22Rv1 (cell line): ENCODE results near the gene ITGAD.
"Not testable (repeated sequence)": the region's sequence is repeated elsewhere in the genome, so short reads cannot be mapped to it uniquely, and the experiment has no call there.

ENCODE experiments used
- H3K27ac ChIP-seq: fragments of 450-650 bp; 2 replicates; pipeline ENCODE4 v1.5.1; 2017
- ZFX ChIP-seq: fragments of 450-650 bp; IDR thresholded peaks from 2 replicates; pipeline ENCODE4 v1.6.1; 2017; ENCODE audit warnings: antibody characterized with exemption, borderline replicate concordance
- TF ChIP-seq, protein P1 (sequence below): fragments of 450-650 bp; IDR thresholded peaks from 2 replicates; pipeline ENCODE4 v1.5.1; 2017; ENCODE audit warnings: mild to moderate bottlenecking

ITGAD gene

DNA sequence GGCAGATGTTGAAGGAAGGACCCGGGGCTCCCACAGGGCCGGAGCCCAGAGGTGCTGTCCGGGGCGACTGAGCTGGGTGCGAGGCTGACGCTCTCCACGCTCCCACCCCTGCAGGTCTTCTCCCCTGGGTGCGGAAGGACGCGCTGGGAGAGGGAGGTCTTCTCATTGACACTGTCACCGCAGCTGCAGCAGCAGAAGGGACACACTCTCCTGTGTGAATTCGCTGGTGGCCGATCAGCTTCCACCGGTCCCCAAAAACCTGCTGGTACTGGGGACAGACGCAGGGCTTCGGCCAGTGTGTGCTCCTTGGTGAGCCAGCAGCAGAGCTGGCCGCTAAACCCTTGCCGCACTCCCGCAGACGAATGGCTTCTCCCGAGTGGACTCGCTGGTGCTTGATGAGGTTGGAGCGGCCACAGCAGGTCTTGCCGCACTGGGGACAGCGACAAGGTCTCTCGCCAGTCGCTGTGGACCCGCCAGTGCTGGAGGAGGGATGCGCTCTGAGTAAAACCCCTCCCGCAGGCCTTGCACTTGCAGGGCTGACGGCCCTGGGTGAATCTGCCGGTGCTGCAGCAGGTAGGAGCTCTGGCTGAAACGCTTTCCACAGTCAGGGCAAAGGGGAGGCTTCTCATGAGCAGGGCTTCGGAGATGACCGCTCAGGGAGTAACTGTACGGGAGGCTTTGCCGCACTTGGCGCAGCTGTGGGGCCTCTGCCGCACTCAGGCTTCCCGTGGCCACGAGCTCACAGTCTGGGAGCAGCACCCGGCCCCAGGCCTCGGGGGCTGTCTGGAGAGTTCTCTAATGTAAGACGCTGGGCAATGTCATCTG is 43.3 kb downstream of the ITGAD start:
- no peak overlapping the region for H3K27ac ChIP-seq
- TF ChIP-seq ZFX = no peak
- TF ChIP-seq, protein P1, sequence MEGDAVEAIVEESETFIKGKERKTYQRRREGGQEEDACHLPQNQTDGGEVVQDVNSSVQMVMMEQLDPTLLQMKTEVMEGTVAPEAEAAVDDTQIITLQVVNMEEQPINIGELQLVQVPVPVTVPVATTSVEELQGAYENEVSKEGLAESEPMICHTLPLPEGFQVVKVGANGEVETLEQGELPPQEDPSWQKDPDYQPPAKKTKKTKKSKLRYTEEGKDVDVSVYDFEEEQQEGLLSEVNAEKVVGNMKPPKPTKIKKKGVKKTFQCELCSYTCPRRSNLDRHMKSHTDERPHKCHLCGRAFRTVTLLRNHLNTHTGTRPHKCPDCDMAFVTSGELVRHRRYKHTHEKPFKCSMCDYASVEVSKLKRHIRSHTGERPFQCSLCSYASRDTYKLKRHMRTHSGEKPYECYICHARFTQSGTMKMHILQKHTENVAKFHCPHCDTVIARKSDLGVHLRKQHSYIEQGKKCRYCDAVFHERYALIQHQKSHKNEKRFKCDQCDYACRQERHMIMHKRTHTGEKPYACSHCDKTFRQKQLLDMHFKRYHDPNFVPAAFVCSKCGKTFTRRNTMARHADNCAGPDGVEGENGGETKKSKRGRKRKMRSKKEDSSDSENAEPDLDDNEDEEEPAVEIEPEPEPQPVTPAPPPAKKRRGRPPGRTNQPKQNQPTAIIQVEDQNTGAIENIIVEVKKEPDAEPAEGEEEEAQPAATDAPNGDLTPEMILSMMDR = no peak

DNA sequence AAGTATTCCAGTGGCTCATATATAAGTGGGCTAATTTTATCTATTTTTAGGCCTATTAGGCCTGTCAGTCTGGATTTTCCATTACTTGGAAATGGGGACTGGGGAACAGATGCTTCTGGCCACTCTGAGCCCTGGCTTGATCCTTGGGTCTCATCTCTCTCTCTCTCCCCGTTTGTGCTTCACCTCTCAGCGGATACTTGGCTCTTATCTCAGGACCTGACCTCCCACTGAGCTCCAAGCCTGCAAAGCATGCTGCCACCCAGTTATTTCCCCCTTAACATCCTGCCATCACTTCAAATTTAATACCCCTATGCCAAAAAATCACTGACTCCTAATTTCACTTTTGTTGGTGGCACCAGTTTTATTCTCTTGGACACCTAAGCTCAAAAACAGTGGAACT is 45.3 kb downstream of the ITGAD start:
- no peak for TF ChIP-seq ZFX

DNA sequence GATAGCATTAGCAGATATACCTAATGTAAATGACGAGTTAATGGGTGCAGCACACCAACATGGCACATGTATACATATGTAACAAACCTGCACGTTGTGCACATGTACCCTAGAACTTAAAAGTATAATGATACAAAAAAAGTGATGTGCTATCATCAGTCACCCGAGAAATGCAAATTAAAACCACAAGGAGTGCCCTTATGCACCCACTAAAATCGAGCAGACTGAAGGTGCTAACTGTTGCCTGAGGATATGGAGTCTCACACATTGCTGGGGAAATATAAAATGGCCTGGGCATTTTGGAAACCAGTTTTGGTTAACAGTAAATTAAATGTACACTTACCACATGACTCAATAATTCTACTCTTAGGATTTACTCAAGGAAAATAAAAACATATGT is 45.9 kb downstream of the ITGAD start:
- H3K27ac ChIP-seq = not testable (repeated sequence)

More for the DNA sequence above, 45.3 kb downstream of the ITGAD start:
- no peak overlapping the region for H3K27ac ChIP-seq

DNA sequence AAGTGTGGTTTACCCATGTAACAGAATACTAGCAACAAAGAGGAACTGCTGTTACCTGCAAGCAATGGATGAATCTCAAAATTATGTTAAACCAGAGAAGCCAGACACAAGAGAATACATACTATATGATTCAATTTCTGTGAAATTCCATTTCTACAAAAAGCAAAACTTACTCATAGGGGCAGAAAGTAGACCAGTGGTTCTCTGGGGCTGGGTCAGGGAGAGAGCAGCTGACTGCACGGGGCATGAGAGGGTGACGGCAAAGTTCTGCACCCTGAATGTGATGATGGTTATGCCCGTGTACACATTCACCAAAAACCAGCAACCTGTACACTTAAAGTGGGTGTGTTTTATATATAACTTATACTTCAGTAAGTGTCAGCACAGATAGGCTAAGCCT is 46.4 kb downstream of the ITGAD start:
- H3K27ac ChIP-seq = no peak overlapping the region
- TF ChIP-seq, protein P1 = no peak
- TF ChIP-seq ZFX = no peak

DNA sequence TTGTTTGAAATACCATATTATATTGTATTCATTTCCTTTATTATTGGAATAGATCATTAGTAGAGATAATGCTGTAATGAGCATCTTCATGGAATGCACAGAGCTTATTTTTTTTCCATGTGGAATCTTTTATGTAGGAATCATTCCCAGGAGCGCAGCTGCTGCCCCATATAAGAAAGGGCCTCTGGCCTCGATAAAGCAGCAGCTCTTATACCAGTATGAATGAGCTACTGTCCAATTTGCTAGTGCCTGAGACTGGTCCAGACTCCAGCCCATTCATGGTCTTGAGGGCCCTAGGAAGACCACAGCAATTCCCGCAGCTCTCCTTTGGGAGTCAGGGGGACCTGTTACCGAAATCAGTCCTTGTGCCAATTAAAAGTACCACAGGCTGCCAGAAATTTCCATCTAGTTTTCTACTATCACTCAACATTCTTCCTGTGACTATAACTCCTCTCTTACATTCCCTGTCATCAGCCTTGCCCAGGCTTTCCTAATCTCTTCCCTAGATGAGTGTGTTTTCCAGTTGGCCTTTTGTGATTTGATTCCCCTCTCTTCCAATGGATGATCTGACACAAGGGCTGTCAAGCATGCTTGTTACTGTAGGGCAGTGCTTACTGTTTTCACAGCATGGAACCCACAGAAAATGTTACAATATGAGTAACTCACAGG is 47.5 kb downstream of the ITGAD start:
- TF ChIP-seq ZFX = no peak
- TF ChIP-seq, protein P1 = no peak
- no peak overlapping the region for H3K27ac ChIP-seq

DNA sequence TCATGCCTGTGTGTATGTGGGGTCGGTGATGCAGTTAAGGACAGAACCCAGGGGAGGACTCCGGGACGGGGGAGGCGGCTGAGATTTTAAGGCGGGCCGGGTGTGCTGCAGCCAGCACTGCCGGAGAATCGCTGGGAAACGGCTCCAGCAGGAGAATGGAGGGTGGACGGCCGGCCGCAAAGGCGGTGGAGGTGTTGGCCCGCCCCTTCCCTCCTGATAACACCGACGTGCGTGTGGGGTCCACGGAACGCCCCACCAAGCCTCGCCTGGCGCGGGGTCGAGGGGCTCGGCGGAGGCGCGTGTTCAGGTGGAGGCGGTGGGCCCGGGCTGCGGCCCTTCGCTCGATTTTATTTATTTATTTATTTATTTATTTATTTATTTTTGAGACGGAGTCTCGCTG is 48.8 kb downstream of the ITGAD start:
- TF ChIP-seq, protein P1 = no peak
- no peak for TF ChIP-seq ZFX
- H3K27ac ChIP-seq = no peak overlapping the region

DNA sequence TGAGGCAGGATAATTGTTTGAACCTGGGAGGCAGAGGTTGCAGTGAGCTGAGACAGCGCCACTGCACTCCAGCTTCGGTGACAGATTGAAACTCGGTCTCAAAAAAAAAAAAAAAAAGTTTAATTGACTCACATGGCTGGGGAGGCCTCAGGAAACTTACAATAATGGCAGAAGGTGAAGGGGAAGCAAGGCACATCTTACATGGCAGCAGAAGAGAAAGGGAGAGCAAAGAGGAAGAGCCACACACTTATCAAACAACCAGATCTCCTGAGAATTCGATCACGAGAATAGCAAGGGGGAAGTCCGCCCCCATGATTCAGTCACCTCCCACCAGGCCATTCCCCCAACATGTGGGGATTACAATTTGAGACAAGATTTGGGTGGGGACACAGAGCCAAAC is 52.8 kb downstream of the ITGAD start:
- not testable (repeated sequence) for H3K27ac ChIP-seq

DNA sequence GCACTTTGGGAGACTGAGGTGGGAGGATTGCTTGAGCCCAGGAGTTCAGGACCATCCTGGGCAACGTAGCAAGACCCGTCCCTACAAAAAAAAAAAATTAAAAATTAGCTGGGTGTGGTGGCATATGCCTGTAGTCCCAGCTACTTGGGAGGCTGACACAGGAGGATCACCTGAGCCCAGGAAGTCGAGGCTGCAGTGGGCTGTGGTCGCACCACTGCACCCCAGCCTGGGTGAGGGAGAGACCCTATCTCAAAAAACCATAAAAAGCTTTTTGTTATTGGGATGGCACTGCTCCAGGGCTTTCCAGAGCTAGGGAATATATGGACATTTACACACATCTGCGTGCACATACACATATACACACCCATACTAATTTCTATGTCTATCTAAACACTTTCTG is 58.1 kb downstream of the ITGAD start:
- TF ChIP-seq, protein P1 = no peak
- no peak for TF ChIP-seq ZFX
- 0 out of 2 replicates have a peak overlapping the region, but pooled peaks have one; percentile 17 for H3K27ac ChIP-seq
